Measurements from ENCODE around the gene DNAH5. TPM values are rescaled to one million over a fixed set of nuclear protein-coding genes. Genes with fewer than 3 reads are reported as not detected.

The DNAH5 gene
- total RNA-seq, 4 donors from 2014 or later = 0.17 to 1.2 (median 0.63) TPM

- H3K36me3 ChIP-seq = no peaks in the 10 kb centered on the region
- no peak overlapping the region for H3K27ac ChIP-seq (replicated peaks in 1 of 4)
- intact Hi-C loops (cut with DNase I) = no loop called here
These were observed 33.7 kb downstream of the DNAH5 start for GRCh38 chr5:13910637-13911288.

GRCh38 chr5:13910201-13910600 is 34.3 kb downstream of the DNAH5 start:
- intact Hi-C loops (cut with DNase I) = no loop called here
- 83% methylated on average over 2 of the region's 2 CpGs for WGBS

More at GRCh38 chr5:13910637-13911288, 33.7 kb downstream of the DNAH5 start:
- DNase-seq (ENCODE audit: extremely low spot score) = no peak
- no peaks in the 10 kb centered on the region for H3K4me1 ChIP-seq
- WGBS = 83% methylated on average over 13 of the region's 13 CpGs
- no peaks in the 10 kb centered on the region for H3K27me3 ChIP-seq
- H3K9me3 ChIP-seq = no peaks in the 10 kb centered on the region
- H3K4me3 ChIP-seq = no peak overlapping the region
- TF ChIP-seq EP300 (IDR thresholded peaks at IDR 0.05) (no peak), POLR2AphosphoS5 (IDR thresholded peaks at IDR 0.05) (no peak)

GRCh38 chr5:13909271-13909670 is 35.2 kb downstream of the DNAH5 start:
- Histone ChIP-seq H3K4me1 (no peaks in the 10 kb centered on the region), H3K9me3 (no peaks in the 10 kb centered on the region), H3K27ac (replicated peaks in 1 of 4) (no peak overlapping the region), H3K36me3 (no peaks in the 10 kb centered on the region), H3K4me3 (no peak overlapping the region), H3K27me3 (no peaks in the 10 kb centered on the region)
- WGBS = 70% methylated on average over 1 of the region's 1 CpG
- intact Hi-C loops (cut with DNase I) = no loop called here
- no peak for DNase-seq (ENCODE audit: extremely low spot score)
- TF ChIP-seq EP300 (IDR thresholded peaks at IDR 0.05) (no peak), POLR2A (IDR thresholded peaks at IDR 0.05; ENCODE audit: low read depth) (no peak), CTCF (IDR thresholded peaks at IDR 0.05) (no peak), POLR2AphosphoS5 (IDR thresholded peaks at IDR 0.05) (no peak)

More at GRCh38 chr5:13910201-13910600, 34.3 kb downstream of the DNAH5 start:
- no peaks in the 10 kb centered on the region for H3K27me3 ChIP-seq
- no peak for TF ChIP-seq CTCF (IDR thresholded peaks at IDR 0.05)
- no peak for TF ChIP-seq POLR2AphosphoS5 (IDR thresholded peaks at IDR 0.05)
- H3K4me3 ChIP-seq = no peak overlapping the region
- DNase-seq (ENCODE audit: extremely low spot score) = no peak
- H3K4me1 ChIP-seq = no peaks in the 10 kb centered on the region
- H3K9me3 ChIP-seq = no peaks in the 10 kb centered on the region
- no peaks in the 10 kb centered on the region for H3K36me3 ChIP-seq
- H3K27ac ChIP-seq (replicated peaks in 1 of 4) = no peak overlapping the region

DNA sequence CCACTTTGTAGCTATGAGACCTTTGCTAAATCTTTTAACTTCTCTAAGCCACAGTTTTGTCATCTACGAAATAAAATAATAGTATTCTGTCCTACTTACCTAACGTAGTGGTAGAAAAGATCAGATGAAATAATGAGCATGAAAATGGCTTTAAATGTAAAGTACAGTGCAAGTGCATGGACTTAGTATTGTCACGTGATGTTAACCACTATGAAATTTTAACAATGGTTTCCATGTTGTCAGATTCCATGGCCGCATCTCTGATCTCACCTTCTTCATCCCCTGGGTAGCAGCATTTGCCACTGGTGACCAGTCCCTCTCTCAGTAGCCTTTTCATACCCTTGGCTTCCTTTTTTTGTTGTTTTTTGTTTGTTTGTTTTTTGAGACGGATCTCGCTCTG is 45.9 kb downstream of the DNAH5 start:
- no peak for TF ChIP-seq POLR2AphosphoS5 (IDR thresholded peaks at IDR 0.05)
- no peak for TF ChIP-seq POLR2A (IDR thresholded peaks at IDR 0.05; ENCODE audit: low read depth)
- TF ChIP-seq EP300 (IDR thresholded peaks at IDR 0.05) = no peak
- TF ChIP-seq CTCF (IDR thresholded peaks at IDR 0.05) = no peak
- DNase-seq (ENCODE audit: extremely low spot score) = no peak
- Histone ChIP-seq H3K27ac (replicated peaks in 1 of 4) (no peak overlapping the region), H3K9me3 (peaks cover 0 to 3% (median 0%) of the 10 kb centered on the region in 4 donors), H3K27me3 (no peaks in the 10 kb centered on the region), H3K36me3 (no peaks in the 10 kb centered on the region), H3K4me3 (no peak overlapping the region), H3K4me1 (no peaks in the 10 kb centered on the region)
- WGBS = 80% methylated on average over 6 of the region's 6 CpGs
- intact Hi-C loops (cut with DNase I) = no loop called here

DNA sequence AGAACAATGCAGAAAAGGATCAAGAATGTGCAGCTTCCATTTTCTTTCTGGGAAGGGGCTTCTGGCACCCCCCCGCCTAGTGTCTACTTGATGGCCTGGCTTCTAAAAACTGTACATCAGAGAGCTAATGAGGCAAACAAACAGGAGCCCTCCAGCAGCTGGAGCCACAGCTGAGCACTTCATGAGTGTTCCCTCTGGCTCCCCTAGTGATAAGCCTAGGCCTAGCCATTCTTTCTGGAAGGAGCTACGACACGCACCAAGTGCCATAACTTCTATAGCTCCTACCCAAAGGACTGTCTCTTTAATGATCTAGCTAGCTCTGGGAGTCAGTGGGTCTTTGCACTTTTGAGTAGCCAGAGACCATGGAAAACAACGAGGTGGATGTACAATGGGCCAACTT is 66.1 kb downstream of the DNAH5 start:
- Histone ChIP-seq H3K4me3 (no peak overlapping the region), H3K9me3 (peaks cover 0 to 21% (median 9%) of the 10 kb centered on the region in 4 donors), H3K36me3 (no peaks in the 10 kb centered on the region), H3K4me1 (no peaks in the 10 kb centered on the region), H3K27ac (replicated peaks in 1 of 4) (no peak overlapping the region), H3K27me3 (no peaks in the 10 kb centered on the region)
- intact Hi-C loops (cut with DNase I) = no loop called here
- no peak for DNase-seq (ENCODE audit: extremely low spot score)
- 75% methylated on average over 4 of the region's 4 CpGs for WGBS
- no peak for TF ChIP-seq CTCF (IDR thresholded peaks at IDR 0.05)
- no peak for TF ChIP-seq POLR2AphosphoS5 (IDR thresholded peaks at IDR 0.05)
- TF ChIP-seq POLR2A (IDR thresholded peaks at IDR 0.05; ENCODE audit: low read depth) = no peak
- TF ChIP-seq EP300 (IDR thresholded peaks at IDR 0.05) = no peak

All from esophagus muscularis mucosa (tissue), 4 donors.